Activated T-helper 1 cell treated with anti-CD3 and anti-CD28 coated beads, Interleukin-12 subunit alpha, Interleukin-12 subunit beta, Interleukin-2, Interleukin-4 antibody, amounts not matched to agents 30 ng/mL and 10 ng/mL and 1 ng/mL, durations not matched to agents 14 hours and 24 hours and 36 hours (primary cell): ENCODE data around the gene GPR12. TPM values are rescaled to one million over a fixed set of nuclear protein-coding genes. Genes with fewer than 3 reads are reported as not detected.

Experiments used
- DNase-seq: peaks from one replicate; pipeline ENCODE4 v3.0.0; 2021; ENCODE audit warnings: low spot score
- H3K27ac Mint-ChIP-seq: one replicate; pipeline ENCODE4 v1.8.0; 2021; ENCODE audit warnings: mild to moderate bottlenecking, mixed read lengths
- H3K27me3 Mint-ChIP-seq: one replicate; pipeline ENCODE4 v1.8.0; 2022; ENCODE audit warnings: mild to moderate bottlenecking, moderate library complexity, mixed read lengths; ENCODE audit not compliant: insufficient read depth
- H3K36me3 Mint-ChIP-seq: one replicate; pipeline ENCODE4 v1.8.0; 2021; ENCODE audit warnings: low read depth, mixed read lengths
- H3K4me1 Mint-ChIP-seq: one replicate; pipeline ENCODE4 v1.8.0; 2021; ENCODE audit warnings: low read depth, mixed read lengths
- H3K4me3 Mint-ChIP-seq: one replicate; pipeline ENCODE4 v1.8.0; 2021; ENCODE audit warnings: mild to moderate bottlenecking, moderate library complexity, mixed read lengths
- H3K9me3 Mint-ChIP-seq: one replicate; pipeline ENCODE4 v1.8.0; 2021; ENCODE audit warnings: mixed read lengths
- intact Hi-C: fragments of 100-400 bp; cut with micrococcal nuclease; formaldehyde crosslinking; loops from one replicate; pipeline ENCODE4 v1.15.1; 2024
- total RNA-seq: library from RNA; stranded (reverse); gene quantifications from 2 replicates; pipeline ENCODE4 v1.2.3, GENCODE V29; 2022

GPR12 gene
- total RNA-seq, 1 donor from 2014 or later: not detected

GRCh38 chr13:26707122-26708006 lies 53.2 kb downstream of the GPR12 start:
- Mint-ChIP-seq H3K27me3 (peaks cover 10% of the 10 kb centered on the region), H3K4me3 (no peak overlapping the region), H3K36me3 (no peaks in the 10 kb centered on the region), H3K4me1 (no peaks in the 10 kb centered on the region), H3K27ac (no peak overlapping the region), H3K9me3 (no peaks in the 10 kb centered on the region)
- DNase-seq: peak; percentile 5
- intact Hi-C loops: loop anchor here (1.0 kb wide), 2 partner anchors 166 to 223 kb away; no protein-coding TSS in a partner anchor

DNA sequence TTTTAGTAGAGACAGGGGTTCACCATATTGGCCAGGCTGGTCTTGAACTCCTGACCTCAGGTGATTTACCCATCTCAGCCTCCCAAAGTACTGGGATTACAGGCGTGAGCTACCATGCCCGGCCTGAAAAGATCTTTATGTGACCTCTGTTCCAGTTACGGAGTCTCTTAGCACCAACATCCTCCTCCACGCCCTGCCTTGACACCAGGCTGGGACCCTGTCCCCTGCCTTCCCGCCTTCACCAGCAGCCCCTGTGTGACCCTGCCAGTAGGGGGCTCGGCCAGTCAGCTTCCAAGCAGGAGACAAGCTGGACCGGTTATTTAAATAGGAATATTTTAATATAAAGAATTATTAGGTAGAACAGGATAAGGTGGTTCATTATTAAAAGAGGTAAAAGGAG lies 54.2 kb downstream of the GPR12 start:
- H3K9me3 Mint-ChIP-seq: no peaks in the 10 kb centered on the region
- intact Hi-C loops: no loop called here
- peaks cover 10% of the 10 kb centered on the region for H3K27me3 Mint-ChIP-seq
- H3K36me3 Mint-ChIP-seq: no peaks in the 10 kb centered on the region
- no peaks in the 10 kb centered on the region for H3K4me1 Mint-ChIP-seq
- no peak for DNase-seq
- no peak overlapping the region for H3K27ac Mint-ChIP-seq
- H3K4me3 Mint-ChIP-seq: no peak overlapping the region

GRCh38 chr13:26705536-26705935 lies 55.0 kb downstream of the GPR12 start:
- H3K36me3 Mint-ChIP-seq: no peaks in the 10 kb centered on the region

More at GRCh38 chr13:26705536-26705935, 55.0 kb downstream of the GPR12 start:
- H3K4me1 Mint-ChIP-seq: no peaks in the 10 kb centered on the region
- no peak overlapping the region for H3K4me3 Mint-ChIP-seq
- peaks cover 10% of the 10 kb centered on the region for H3K27me3 Mint-ChIP-seq
- intact Hi-C loops: no loop called here
- DNase-seq: no peak
- no peaks in the 10 kb centered on the region for H3K9me3 Mint-ChIP-seq
- no peak overlapping the region for H3K27ac Mint-ChIP-seq

Other genes starting within 250 kb of the GPR12 start
- gene WASF3, start 203.1 kb downstream of the GPR12 start, total RNA-seq: 0.07 and 0.13 TPM in 2 replicates